SU-DHL-6 (cell line): ENCODE measurements around the gene TENM4.

Experiments
- EZH2phosphoT487 ChIP-seq: fragments of 200-600 bp; sonication (generic), shearing (Covaris generic); conservative IDR thresholded peaks from 2 replicates; pipeline ENCODE4 v1.6.1; 2018; ENCODE audit warnings: mild to moderate bottlenecking, antibody characterized with exemption, low read length, moderate library complexity, mixed read lengths
- TF ChIP-seq, protein P1 (sequence below): fragments of 200-600 bp; sonication (generic); IDR thresholded peaks from one replicate; pipeline ENCODE4 v1.5.1; 2017; ENCODE audit warnings: antibody characterized with exemption, mild to moderate bottlenecking, low read length, moderate library complexity; ENCODE audit not compliant: insufficient read depth, poor library complexity, severe bottlenecking

DNA sequence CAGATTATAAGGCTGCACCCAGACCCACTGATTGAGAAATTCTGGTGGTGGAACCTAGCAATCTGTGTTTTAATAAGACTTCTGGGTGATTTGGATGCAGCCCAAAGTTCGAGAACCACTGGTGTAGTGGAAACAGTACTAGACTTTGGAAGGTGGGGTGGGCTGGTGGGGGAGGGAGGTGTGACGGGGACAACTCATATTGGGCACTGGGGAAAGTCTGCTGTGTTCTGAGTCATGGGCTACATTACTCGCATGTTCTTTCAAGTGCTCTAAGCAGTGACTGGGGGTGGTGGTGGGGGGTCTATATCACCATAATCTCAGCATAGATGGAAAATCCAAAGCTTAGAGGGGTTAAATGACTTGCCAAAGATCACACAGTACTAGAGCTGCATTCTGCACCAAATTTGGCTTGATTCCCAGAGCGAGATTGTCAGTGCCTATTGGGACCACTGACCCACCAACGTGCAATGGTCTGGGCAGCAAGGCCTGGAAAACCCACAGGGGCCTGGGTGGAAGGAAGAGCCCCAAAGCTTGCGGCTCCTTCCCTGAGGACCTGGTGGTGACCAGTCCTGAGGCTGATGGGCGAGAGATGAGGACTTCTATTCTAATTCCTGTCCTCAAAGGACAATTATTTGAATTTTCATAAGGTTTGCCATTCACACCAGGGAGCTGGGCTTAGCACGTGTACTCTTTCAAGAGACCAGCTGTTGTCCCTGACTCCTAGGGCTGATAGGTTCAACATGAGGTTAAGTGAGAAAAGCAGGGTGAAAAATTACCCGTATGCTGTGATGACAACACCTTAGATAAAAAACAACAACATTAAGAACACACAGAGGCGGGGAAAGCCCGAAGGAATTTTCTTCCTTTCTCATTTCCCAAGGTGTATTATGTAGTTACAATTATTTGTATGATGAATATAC, 788.6 kb downstream of the TENM4 start:
- TF ChIP-seq, protein P1, sequence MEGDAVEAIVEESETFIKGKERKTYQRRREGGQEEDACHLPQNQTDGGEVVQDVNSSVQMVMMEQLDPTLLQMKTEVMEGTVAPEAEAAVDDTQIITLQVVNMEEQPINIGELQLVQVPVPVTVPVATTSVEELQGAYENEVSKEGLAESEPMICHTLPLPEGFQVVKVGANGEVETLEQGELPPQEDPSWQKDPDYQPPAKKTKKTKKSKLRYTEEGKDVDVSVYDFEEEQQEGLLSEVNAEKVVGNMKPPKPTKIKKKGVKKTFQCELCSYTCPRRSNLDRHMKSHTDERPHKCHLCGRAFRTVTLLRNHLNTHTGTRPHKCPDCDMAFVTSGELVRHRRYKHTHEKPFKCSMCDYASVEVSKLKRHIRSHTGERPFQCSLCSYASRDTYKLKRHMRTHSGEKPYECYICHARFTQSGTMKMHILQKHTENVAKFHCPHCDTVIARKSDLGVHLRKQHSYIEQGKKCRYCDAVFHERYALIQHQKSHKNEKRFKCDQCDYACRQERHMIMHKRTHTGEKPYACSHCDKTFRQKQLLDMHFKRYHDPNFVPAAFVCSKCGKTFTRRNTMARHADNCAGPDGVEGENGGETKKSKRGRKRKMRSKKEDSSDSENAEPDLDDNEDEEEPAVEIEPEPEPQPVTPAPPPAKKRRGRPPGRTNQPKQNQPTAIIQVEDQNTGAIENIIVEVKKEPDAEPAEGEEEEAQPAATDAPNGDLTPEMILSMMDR = no peak
- TF ChIP-seq EZH2phosphoT487 = no peak
